GM12873 (cell line): Measurements from ENCODE around the gene MED13L.

Source experiments
- TF ChIP-seq, protein P1 (sequence below): IDR thresholded peaks from 2 replicates; pipeline ENCODE4 v1.5.1; 2012; ENCODE audit warnings: low read depth, mild to moderate bottlenecking, moderate library complexity, low read length, control low read depth; ENCODE audit not compliant: insufficient read depth; ENCODE audit errors: missing control alignments

Gene MED13L

GRCh38 chr12:116094475-116094874 lies 183.0 kb downstream of the MED13L start:
- TF ChIP-seq, protein P1, sequence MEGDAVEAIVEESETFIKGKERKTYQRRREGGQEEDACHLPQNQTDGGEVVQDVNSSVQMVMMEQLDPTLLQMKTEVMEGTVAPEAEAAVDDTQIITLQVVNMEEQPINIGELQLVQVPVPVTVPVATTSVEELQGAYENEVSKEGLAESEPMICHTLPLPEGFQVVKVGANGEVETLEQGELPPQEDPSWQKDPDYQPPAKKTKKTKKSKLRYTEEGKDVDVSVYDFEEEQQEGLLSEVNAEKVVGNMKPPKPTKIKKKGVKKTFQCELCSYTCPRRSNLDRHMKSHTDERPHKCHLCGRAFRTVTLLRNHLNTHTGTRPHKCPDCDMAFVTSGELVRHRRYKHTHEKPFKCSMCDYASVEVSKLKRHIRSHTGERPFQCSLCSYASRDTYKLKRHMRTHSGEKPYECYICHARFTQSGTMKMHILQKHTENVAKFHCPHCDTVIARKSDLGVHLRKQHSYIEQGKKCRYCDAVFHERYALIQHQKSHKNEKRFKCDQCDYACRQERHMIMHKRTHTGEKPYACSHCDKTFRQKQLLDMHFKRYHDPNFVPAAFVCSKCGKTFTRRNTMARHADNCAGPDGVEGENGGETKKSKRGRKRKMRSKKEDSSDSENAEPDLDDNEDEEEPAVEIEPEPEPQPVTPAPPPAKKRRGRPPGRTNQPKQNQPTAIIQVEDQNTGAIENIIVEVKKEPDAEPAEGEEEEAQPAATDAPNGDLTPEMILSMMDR, result no peak

DNA sequence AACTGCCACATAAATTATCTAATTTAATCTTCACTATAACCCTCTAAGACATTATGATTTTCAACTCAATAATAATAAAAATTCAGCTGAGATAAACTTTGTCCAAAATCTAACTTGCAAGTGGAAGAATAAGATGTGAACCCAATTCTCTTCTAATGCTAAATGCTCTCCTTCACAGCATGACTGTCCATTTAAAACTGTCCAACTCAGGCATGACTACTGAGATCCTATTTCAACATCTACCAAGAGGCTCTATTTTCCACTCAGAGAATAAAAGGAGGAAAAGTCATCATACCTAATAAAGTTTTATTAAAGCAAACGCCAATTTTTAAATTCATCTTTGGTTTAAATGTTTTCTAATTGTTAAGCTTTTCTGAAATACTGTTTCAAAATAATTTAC lies 183.6 kb downstream of the MED13L start:
- TF ChIP-seq, protein P1, result no peak

DNA sequence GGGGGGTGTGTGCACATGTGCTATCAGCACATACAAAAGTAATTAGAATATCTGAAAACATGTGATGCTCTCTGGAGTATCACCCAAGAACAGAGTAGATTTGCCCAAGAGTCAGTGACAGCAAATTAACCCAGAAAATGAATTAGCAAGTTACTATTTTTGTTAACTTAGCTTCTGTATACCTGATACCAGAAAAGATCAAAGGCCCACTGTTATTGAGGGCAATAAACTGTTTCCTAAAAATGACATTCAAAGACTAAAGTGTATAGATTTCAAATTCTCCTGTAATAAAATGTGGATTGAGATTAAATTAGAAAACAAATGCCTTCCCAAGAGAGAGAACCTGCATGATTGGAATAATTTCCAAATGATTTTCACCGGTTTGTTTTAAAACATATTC lies 184.7 kb downstream of the MED13L start:
- TF ChIP-seq, protein P1, result no peak

- TF ChIP-seq, protein P1, result no peak
Observed at GRCh38 chr12:116092162-116092561, 185.3 kb downstream of the MED13L start.

DNA sequence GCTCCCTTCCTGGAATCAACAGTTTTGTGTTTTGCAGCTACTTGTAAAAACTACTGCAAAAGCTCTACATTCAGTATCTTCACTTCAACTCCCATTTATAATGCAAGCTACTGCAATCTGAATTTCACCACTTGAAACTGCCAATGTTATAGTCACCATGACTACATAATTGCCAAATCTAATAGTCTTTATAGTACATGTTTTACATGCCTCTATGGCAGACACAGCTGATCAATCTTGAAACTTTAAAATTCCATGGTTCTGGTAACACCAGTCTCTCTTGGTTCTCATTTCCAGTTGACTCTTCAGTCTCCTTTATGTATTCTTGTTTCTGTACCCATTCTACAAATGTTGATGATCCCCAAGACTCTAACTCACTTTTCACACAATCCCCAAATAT lies 185.9 kb downstream of the MED13L start:
- TF ChIP-seq, protein P1, result no peak

GRCh38 chr12:116090516-116090915 lies 187.0 kb downstream of the MED13L start:
- TF ChIP-seq, protein P1, result no peak

DNA sequence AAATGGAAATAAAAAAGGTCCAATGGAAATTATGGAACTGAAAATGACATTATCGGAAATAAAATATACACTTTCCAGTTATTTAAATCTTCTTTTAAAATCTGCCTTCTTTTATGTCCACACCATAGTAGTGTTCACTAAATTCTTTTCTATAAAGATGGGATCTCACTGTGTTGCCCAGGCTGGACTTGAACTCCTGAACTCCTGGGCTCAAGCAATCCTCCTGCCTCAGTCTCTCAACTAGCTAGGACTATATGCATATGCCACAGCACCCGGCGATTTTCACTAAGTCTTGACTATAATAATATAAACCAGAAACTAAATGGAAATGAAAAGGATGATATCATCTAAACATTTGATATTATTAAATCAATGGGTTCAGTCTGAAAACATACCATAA lies 188.4 kb downstream of the MED13L start:
- TF ChIP-seq, protein P1, result no peak
